ENCODE measurements around the gene CLDN16. TPM values are rescaled to one million over a fixed set of nuclear protein-coding genes. Genes with fewer than 3 reads are reported as not detected.

CLDN16 gene
- total RNA-seq, 1 donor from 2014 or later: not detected

DNA sequence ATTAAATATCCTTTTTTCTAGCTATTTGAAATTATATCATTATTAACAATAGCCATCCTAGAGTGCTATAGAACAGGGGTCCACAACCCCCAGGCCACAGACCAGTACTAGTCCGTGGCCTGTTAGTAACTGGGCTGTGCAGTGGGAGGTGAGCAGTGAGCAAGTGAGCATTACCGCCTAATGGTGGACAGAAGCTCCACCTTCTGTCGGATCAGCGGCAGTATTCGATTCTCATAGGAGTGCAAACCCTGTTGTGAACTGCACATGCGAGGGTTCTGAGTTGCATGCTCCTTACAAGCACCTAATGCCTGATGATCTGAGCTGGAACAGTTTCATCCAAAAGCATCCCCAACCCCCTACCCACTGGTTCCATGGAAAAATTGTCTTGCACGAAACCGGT is 11.7 kb downstream of the CLDN16 start:
- ATAC-seq (ENCODE audit: low read depth) (no peak), DNase-seq (no peak)
- no peaks in the 10 kb centered on the region for H3K36me3 Mint-ChIP-seq (ENCODE audit: low read depth)
- ChIA-PET CTCF (no interaction called here), POLR2A (no interaction called here)
- H3K27me3 Mint-ChIP-seq: no peaks in the 10 kb centered on the region
- intact Hi-C loops (cut with micrococcal nuclease): no loop called here
- H3K27ac Mint-ChIP-seq: no peak overlapping the region
- no peaks in the 10 kb centered on the region for H3K9me3 Mint-ChIP-seq
- TF ChIP-seq, protein P1, sequence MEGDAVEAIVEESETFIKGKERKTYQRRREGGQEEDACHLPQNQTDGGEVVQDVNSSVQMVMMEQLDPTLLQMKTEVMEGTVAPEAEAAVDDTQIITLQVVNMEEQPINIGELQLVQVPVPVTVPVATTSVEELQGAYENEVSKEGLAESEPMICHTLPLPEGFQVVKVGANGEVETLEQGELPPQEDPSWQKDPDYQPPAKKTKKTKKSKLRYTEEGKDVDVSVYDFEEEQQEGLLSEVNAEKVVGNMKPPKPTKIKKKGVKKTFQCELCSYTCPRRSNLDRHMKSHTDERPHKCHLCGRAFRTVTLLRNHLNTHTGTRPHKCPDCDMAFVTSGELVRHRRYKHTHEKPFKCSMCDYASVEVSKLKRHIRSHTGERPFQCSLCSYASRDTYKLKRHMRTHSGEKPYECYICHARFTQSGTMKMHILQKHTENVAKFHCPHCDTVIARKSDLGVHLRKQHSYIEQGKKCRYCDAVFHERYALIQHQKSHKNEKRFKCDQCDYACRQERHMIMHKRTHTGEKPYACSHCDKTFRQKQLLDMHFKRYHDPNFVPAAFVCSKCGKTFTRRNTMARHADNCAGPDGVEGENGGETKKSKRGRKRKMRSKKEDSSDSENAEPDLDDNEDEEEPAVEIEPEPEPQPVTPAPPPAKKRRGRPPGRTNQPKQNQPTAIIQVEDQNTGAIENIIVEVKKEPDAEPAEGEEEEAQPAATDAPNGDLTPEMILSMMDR (IDR thresholded peaks at IDR 0.05): no peak
- no peak overlapping the region for H3K4me3 Mint-ChIP-seq
- no peaks in the 10 kb centered on the region for H3K4me1 Mint-ChIP-seq

GRCh38 chr3:190401963-190402362 is 14.0 kb downstream of the CLDN16 start:
- ATAC-seq (ENCODE audit: low read depth): no peak
- ChIA-PET CTCF (no interaction called here), POLR2A (no interaction called here)
- intact Hi-C loops (cut with micrococcal nuclease): no loop called here
- Mint-ChIP-seq H3K36me3 (ENCODE audit: low read depth) (no peaks in the 10 kb centered on the region), H3K4me1 (no peaks in the 10 kb centered on the region), H3K27me3 (no peaks in the 10 kb centered on the region), H3K9me3 (no peaks in the 10 kb centered on the region), H3K4me3 (no peak overlapping the region), H3K27ac (no peak overlapping the region)
- TF ChIP-seq, protein P1 (IDR thresholded peaks at IDR 0.05): no peak
- DNase-seq: no peak

DNA sequence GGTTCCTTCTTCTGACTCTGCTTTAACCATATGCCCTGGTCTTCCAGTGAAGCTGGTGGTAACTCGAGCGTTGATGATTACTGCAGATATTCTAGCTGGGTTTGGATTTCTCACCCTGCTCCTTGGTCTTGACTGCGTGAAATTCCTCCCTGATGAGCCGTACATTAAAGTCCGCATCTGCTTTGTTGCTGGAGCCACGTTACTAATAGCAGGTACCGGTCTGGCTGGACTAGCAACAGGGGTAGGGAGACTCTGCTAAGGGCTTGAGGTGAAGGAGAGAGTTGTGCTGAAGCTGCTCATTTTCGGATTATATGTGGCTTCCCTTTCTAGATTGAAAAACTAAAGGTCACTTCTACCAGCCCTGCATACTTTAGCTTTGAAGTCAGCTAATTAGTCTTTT is 16.8 kb downstream of the CLDN16 start:
- H3K27me3 Mint-ChIP-seq: no peaks in the 10 kb centered on the region

DNA sequence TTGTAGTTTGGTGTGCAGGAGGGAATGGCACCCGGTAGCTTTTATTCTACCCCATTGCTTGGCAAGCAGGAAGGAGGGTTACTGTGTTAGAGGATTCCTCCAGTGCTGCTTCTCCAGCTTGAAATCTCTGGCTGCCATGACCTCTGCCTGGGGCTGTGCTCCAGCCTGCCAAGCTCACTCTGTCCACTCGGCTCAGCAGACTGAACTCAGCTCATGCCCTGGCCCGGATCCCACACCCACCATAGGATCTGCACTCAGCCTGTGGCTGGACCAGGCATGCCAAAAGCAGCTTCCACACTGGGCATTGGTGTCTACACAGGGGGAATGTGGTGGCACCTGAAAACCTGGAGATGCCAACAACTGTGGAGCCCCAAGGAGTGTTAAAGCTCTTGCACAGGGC is 26.3 kb downstream of the CLDN16 start:
- H3K36me3 Mint-ChIP-seq (ENCODE audit: low read depth): no peaks in the 10 kb centered on the region
- TF ChIP-seq, protein P1 (IDR thresholded peaks at IDR 0.05): no peak
- DNase-seq (no peak), ATAC-seq (ENCODE audit: low read depth) (no peak)
- no peak overlapping the region for H3K27ac Mint-ChIP-seq
- H3K27me3 Mint-ChIP-seq: no peaks in the 10 kb centered on the region
- intact Hi-C loops (cut with micrococcal nuclease): no loop called here
- CTCF ChIA-PET: no interaction called here
- POLR2A ChIA-PET: no interaction called here
- H3K4me3 Mint-ChIP-seq: no peak overlapping the region
- H3K9me3 Mint-ChIP-seq: no peaks in the 10 kb centered on the region
- H3K4me1 Mint-ChIP-seq: no peaks in the 10 kb centered on the region

More for the DNA sequence above, 16.8 kb downstream of the CLDN16 start:
- Mint-ChIP-seq H3K4me3 (no peak overlapping the region), H3K27ac (no peak overlapping the region), H3K4me1 (no peaks in the 10 kb centered on the region), H3K9me3 (no peaks in the 10 kb centered on the region), H3K36me3 (ENCODE audit: low read depth) (no peaks in the 10 kb centered on the region)
- POLR2A ChIA-PET: no interaction called here
- ATAC-seq (ENCODE audit: low read depth): no peak
- CTCF ChIA-PET: no interaction called here
- DNase-seq: no peak
- TF ChIP-seq, protein P1 (IDR thresholded peaks at IDR 0.05): no peak
- intact Hi-C loops (cut with micrococcal nuclease): no loop called here

DNA sequence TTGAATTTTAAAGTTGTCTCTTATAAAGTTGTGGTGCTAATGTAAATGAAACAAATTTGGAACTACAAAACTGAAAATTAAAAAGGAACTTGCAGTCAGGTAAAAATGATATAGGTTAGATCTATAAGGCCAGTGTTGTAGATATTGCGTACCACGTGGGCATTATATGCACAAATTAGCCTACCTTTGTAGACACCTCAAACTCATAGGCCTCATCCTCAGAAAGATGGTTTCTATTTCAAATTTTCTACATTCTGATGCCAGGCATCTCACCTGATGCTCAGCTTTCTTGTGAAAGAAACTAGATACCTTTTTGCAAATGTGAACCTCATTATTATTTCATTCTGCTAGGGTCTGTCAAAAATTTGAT is 36.1 kb downstream of the CLDN16 start:
- TF ChIP-seq, protein P1 (IDR thresholded peaks at IDR 0.05): no peak
- ATAC-seq (ENCODE audit: low read depth) (no peak), DNase-seq (no peak)
- intact Hi-C loops (cut with micrococcal nuclease): loop anchor here (1.0 kb wide), 1 partner anchor 457 kb away; no protein-coding TSS in a partner anchor
- H3K27ac Mint-ChIP-seq: no peak overlapping the region
- H3K9me3 Mint-ChIP-seq: no peaks in the 10 kb centered on the region
- peaks cover 3% of the 10 kb centered on the region for H3K4me1 Mint-ChIP-seq
- H3K27me3 Mint-ChIP-seq: no peaks in the 10 kb centered on the region
- POLR2A ChIA-PET: no interaction called here
- no peaks in the 10 kb centered on the region for H3K36me3 Mint-ChIP-seq (ENCODE audit: low read depth)
- H3K4me3 Mint-ChIP-seq: no peak overlapping the region
- CTCF ChIA-PET: interaction anchor here (1.0 to 1.1 kb wide), 2 partner anchors 16 to 461 kb away, joined by 3 read pairs; no protein-coding TSS in a partner anchor
